Measurements from ENCODE around the gene SYCE3.
A peak's percentile ranks its signal among the peaks of the same experiment; 100 is the strongest.

SYCE3 gene

DNA sequence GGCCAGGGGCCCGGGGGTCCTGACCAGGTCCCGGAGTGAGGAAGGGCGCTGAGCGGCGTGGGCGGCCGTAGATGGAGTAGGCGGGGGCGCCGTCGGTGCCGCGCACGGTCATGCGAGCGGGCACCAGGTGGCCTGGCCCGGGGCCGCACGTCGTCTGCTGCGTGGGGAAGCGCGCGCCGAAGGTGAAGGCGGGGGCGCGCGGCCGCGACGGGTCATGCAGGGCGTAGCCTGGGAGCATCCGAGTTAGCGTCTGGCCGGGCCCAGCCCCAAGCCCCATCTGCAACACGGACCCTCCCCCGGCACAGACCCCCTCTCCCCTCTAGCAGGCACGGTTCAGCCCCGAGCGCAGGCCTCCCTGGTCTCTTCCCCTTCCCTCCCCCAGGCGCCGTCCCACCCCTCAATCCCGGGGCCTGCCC lies 31.2 kb downstream of the SYCE3 start:
- peak; percentile 70 for DNase-seq (ENCODE audit: low spot score)

DNA sequence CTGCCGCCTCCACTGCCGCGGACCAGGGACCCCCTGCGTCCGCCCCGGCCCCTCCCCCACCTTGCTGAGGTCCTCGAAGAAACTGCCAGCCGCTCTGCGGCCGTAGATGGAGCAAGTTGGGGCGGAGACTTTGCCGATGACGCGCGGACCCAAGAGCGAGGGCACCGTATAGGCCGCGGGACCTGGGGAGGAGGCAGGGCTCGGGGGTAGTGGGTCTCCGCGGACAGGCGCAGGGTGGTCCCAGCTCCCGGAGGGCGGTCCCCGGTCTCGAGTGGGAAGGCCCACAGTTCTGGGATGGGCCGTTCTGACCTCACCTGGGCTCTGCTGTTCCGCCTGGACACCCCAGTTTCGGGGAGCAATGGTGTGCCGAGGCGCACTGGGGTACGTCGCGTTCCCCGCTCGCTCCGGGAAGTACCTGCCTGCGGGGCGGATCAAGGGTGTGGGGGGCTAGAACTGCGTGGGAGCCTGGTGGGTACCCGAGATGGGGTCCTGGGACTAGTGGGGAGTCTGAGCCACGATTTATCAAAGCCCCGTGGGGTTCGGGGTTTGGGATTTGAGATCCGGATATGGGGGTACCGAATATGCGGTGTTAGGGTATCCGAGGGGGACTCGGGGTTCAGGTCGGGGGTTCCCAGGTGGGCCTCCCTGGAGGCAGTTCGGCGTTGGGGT lies 31.7 kb downstream of the SYCE3 start:
- DNase-seq (ENCODE audit: low spot score) = peak; percentile 75

DNA sequence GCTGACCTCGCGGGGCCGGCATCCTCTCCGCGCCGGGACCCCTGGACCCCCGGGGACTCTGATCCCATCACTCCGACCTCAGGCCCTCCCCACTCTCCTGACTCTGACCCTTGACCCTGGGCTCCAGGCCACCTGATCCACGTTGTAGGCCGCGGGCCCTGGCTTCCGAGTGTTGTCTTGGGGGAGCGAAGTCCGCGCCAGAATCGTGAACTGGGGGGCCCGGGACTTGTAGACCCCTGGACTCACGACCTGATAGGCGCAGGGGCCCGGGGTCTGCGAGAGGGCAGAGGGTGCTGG lies 32.2 kb downstream of the SYCE3 start:
- no peak for DNase-seq (ENCODE audit: low spot score)

GRCh38 chr22:50529897-50530579 lies 32.7 kb downstream of the SYCE3 start, which contains the start of gene TYMP:
TYMP (minus strand) TSS chr22:50530012; CDS start chr22:50529709, 303 bp downstream.
- peak; percentile 85 for DNase-seq (ENCODE audit: low spot score)

- no peak for DNase-seq (ENCODE audit: low spot score)
Measured at GRCh38 chr22:50529416-50529896, 33.3 kb downstream of the SYCE3 start.

DNA sequence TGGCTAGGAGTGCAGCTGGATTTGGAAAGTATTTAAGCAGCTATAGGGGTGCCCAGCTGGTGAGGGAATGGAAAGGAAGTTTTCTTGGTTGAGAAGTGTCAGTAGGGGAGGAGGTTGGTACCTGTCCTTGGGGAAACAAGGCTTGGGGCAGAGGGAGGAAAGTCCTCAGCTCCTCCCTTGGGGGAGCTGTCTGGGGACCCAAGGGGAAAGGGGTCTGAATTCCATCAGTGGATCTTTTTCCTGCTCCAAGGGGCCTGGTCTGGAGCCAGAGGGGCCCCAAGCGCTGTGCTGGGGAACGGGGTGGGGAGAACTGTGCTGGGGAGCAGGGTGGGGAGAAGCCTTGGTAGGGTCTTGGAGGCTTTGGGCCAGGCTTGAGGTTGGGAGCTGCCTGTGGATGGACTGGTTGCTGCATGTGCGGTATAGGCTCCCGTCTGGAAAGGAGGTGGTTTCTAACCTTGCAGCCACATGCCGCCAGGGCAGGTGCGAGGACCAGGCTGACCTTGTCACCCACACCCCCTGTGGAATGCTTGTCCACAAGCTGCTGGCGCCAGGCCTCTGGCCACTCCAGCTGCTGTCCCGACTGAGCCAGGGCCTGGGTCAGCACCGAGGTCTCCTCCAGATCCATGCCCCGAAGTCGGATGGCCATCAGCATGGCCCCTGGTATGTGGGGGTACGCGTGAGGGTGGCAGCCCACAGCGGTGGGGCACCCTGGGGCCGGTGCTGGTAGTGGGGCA lies 33.9 kb downstream of the SYCE3 start:
- no peak for DNase-seq (ENCODE audit: low spot score)

- DNase-seq (ENCODE audit: low spot score) = no peak
Measured at GRCh38 chr22:50527921-50528681, 34.6 kb downstream of the SYCE3 start.

DNA sequence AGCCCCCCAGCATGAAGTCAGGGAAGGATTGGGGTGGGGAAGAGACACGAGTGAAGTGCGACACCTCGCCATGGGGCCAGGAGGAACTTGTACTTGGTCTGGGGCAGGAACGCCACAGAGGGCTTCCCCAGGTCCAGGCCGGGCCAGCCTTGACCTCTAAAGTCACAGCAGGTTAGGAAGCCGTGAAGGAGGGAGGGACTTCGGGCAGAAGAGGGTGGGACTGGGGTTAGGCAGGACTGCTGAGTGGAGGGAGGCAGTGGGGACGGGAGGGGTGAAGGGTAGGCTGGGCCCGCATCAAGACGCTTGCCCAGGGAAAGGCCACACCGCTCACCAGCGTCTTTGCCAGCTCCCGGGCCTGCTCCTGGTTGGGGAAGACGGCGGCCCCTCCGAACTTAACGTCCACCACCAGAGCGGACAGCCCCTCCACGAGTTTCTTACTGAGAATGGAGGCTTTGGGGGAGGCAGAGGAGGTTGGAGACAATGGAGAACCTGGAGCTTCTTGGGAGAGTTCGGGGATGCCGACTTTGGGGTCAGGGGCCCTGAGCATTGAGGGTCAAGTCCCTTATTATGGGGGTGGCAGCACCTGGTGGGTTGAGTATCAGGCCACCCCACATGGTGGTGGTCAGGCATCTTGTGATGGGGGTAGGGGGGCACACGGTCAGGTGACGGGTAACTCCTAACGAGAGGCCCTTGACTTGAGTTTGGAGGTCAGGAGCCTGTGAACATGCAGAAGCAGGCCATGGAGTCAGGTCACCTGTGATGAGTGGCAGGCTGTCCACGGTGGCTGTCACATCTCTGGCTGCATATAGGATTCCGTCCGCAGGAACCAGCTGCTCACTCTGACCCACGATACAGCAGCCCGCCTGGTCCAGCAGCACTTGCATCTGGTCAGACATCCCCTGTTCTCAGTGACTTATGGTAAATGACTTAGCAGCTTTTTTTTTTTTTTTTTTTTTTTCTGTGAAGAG lies 35.6 kb downstream of the SYCE3 start:
- no peak for DNase-seq (ENCODE audit: low spot score)

- peak; percentile 84 for DNase-seq (ENCODE audit: low spot score)
Measured at GRCh38 chr22:50526108-50526833, 36.4 kb downstream of the SYCE3 start.

GRCh38 chr22:50525858-50526107 lies 36.9 kb downstream of the SYCE3 start:
- DNase-seq (ENCODE audit: low spot score) = no peak

DNA sequence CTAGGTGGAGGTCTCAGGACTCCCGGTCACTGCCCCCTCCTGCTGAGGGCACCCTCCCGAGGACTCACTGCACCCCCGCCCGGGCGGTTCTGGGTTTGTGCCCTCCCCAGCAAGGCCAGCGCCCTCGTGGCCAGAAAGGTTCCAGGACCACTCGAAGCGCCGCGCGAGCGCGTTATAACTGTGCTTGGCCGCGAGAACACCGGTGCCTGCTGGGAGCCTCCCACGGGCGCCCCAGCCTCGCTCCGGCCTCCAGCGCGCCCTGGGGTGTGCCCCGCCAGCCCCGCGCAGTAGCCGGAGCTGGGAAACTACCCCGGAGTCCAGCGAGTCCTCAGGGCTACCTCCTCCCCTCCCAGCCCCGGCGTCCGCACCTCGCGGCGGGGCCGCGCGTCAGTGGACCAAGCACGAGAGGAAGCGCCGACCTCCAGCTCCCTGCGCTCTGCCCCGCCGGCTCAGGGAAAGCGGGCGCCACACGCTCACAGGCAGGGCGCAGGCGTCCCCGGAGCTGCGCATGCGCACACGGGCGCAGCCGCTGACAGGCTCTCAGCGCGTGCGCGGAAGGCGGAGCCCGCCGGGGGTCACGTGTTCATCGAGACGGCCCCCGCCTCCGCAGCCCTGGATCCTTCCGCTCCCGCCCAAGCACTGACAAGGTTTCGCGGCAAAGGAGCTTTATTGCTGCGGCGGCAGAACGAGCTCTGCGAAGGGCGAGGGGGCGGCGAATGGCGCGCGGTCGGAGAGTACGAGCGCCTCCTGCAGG lies 37.4 kb downstream of the SYCE3 start, which contains the start of gene SCO2:
Gene SCO2, minus strand, starts transcription at position 495 of the 754 bp plus-strand sequence. CDS start 1,187 bp downstream, outside the sequence.
- DNase-seq (ENCODE audit: low spot score) = peak; percentile 99

GRCh38 chr22:50524676-50525103 lies 38.0 kb downstream of the SYCE3 start:
- DNase-seq (ENCODE audit: low spot score) = no peak

DNA sequence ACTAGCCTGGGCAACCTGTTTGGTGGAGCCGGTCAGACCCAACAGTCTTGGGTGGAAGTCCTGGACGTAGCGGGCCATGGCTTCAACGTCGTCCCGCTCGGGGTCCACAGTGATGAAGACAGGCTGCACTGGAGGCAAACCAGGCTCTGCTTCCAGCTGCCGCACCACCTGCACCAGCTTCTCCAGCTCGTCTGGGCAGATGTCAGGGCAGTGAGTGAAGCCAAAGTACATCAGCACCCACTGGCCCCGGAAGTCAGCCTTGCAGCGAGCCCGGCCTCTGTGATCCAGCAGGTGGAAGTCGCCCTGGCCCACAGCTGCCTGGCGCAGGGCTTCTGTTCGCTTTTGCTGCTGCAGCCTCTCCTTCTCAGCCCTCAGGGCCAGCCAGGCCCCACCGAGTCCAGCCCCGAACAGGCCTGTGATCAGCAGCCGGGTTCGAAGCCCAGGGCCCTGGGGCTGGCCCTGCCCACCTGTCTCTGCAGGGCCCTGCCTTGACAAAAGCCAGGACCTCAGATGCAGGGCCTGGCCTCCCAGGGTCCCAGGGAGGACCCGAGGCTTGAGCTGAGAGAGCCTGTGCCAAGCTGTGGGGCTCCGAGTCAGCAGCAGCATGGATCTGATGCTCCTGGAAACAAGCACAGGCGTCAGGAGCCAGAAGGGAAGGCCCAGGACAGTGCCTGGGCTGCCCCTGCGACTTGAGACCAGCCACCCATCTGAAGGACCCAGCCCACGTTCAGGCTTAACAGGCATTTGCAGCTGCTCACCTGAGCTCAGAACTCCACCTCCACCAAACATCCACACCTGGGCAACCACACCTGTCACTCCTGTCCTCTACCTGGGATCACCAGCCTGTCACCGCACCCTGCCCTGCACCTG lies 38.7 kb downstream of the SYCE3 start:
- no peak for DNase-seq (ENCODE audit: low spot score)

DNA sequence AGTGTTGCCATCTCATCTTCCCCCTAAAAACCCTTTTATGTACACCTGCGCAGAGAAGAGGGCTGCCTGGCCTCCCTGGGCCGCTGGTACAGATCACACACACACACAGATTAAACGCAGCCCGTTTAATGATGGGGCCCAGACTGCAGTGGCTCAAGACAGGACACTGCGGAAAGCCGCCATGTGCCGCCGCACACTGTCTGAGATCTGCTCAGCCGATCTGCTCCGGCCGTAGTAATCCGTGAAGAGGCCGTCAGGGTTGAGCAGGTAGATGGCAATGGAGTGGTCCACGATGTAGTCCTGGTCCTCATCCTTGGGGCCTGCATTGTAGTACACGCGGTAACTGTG lies 39.3 kb downstream of the SYCE3 start:
- DNase-seq (ENCODE audit: low spot score) = no peak

DNA sequence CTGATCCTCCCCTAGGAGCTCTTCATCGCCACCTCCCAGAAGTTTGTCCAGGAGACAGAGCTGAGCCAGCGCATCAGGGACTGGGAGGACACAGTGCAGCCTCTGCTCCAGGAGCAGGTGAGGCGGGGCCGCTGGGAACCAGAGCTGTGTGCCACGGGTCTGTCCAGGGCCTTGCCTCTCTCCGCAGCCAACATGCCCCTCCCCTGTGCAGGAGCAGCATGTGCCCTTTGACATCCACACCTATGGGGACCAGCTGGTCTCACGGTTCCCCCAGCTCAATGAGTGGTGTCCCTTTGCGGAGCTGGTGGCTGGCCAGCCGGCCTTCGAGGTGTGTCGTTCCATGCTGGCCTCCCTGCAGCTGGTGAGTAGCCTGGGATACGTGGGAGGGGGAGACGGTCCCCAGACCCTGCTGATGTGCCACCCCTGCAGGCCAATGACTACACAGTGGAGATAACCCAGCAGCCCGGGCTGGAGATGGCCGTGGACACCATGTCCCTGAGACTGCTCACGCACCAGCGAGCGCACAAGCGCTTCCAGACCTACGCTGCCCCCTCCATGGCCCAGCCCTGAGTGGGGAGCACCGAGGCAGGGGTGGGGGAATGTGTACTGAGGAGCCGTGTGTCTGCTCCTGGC lies 39.8 kb downstream of the SYCE3 start:
- no peak for DNase-seq (ENCODE audit: low spot score)

- DNase-seq (ENCODE audit: low spot score) = no peak
Measured at GRCh38 chr22:50522208-50522805, 40.4 kb downstream of the SYCE3 start.

- DNase-seq (ENCODE audit: low spot score) = no peak
Measured at GRCh38 chr22:50521710-50522109, 41.0 kb downstream of the SYCE3 start.

Data from germinal center (tissue), 1 donor.